Keratinocyte (primary cell): ENCODE measurements around the gene C6orf47. TPM values are rescaled to one million over a fixed set of nuclear protein-coding genes. Genes with fewer than 3 reads are reported as not detected.

Experiments
- DNase-seq: peaks from one replicate; pipeline ENCODE4 v3.0.0-alpha.2; 2011; ENCODE audit warnings: low read depth, missing footprints, low spot score
- FAIRE-seq: peaks from 2 replicates; lab custom pipeline; 2011; peaks lifted over from hg19 to GRCh38; lab: Jason Lieb, UNC
- H2AFZ ChIP-seq: 2 replicates; pipeline ENCODE4 v1.6.0; 2012; ENCODE audit warnings: low read length, control low read depth, inconsistent platforms; ENCODE audit not compliant: control insufficient read depth
- H3K27ac ChIP-seq: 2 replicates; pipeline ENCODE4 v1.5.1; 2011; ENCODE audit warnings: low read length; ENCODE audit not compliant: control insufficient read depth, insufficient read depth
- H3K27me3 ChIP-seq: 3 replicates; pipeline ENCODE4 v1.6.0; 2011; ENCODE audit warnings: low read length; ENCODE audit not compliant: control insufficient read depth, insufficient read depth; ENCODE audit errors: extremely low read depth
- H3K36me3 ChIP-seq, 2 experiments: 2 replicates in 1 of 2; 3 replicates in 1 of 2; pipeline ENCODE4 v1.5.1; 2011; ENCODE audit warnings: low read length in 2 of 2, mild to moderate bottlenecking in 1 of 2; ENCODE audit not compliant: control insufficient read depth in 2 of 2, insufficient read depth in 2 of 2; ENCODE audit errors: extremely low read depth in 1 of 2
- H3K4me1 ChIP-seq: 3 replicates; pipeline ENCODE4 v1.5.1; 2011; ENCODE audit warnings: low read length; ENCODE audit not compliant: control insufficient read depth, insufficient read depth; ENCODE audit errors: extremely low read depth
- H3K4me2 ChIP-seq: 3 replicates; pipeline ENCODE4 v1.6.0; 2011; ENCODE audit warnings: low read depth, low read length; ENCODE audit not compliant: control insufficient read depth, insufficient read depth; ENCODE audit errors: extremely low read depth
- H3K4me3 ChIP-seq, 3 experiments: fragments of 200-600 bp in 1 of 3; sonication (generic) in 1 of 3; 2 replicates in 2 of 3; 3 replicates in 1 of 3; pipeline ENCODE4 v1.5.1; 2011 to 2016; ENCODE audit warnings: low read length in 3 of 3, mild to moderate bottlenecking in 3 of 3, control low read depth in 2 of 3, inconsistent platforms in 1 of 3, low read depth in 1 of 3, mixed read lengths in 1 of 3, mixed run types in 1 of 3, moderate library complexity in 1 of 3; ENCODE audit not compliant: control insufficient read depth in 2 of 3, insufficient read depth in 2 of 3; ENCODE audit errors: extremely low read depth in 1 of 3
- H3K79me2 ChIP-seq: 2 replicates; pipeline ENCODE4 v1.6.0; 2012; ENCODE audit warnings: low read length; ENCODE audit not compliant: control insufficient read depth, insufficient read depth
- H3K9ac ChIP-seq: 3 replicates; pipeline ENCODE4 v1.6.0; 2011; ENCODE audit warnings: low read length; ENCODE audit not compliant: control insufficient read depth, insufficient read depth; ENCODE audit errors: extremely low read depth
- H3K9me1 ChIP-seq: 3 replicates; pipeline ENCODE4 v1.6.0; 2011; ENCODE audit warnings: low read length; ENCODE audit not compliant: control insufficient read depth, insufficient read depth; ENCODE audit errors: extremely low read depth
- H3K9me3 ChIP-seq: 2 replicates; pipeline ENCODE4 v1.5.1; 2012; ENCODE audit warnings: low read depth, low read length; ENCODE audit not compliant: control insufficient read depth
- H4K20me1 ChIP-seq: 3 replicates; pipeline ENCODE4 v1.6.0; 2011; ENCODE audit warnings: low read length; ENCODE audit not compliant: control insufficient read depth, insufficient read depth; ENCODE audit errors: extremely low read depth
- EZH2 ChIP-seq: IDR thresholded peaks from one replicate; pipeline ENCODE4 v1.6.1; 2012; ENCODE audit warnings: inconsistent platforms, mild to moderate bottlenecking, low read length, moderate library complexity
- dilution Hi-C: fragments of 300-500 bp; cut with MboI; formaldehyde crosslinking; loops from one replicate; pipeline ENCODE4 v1.7.0; 2020; ENCODE audit warnings: low sequenced_read_pairs; ENCODE audit not compliant: extremely low pct_ligation_motif_present
- polyA plus RNA-seq, 5 experiments: library from polyadenylated mRNA; depleted of rRNA in 3 of 5; stranded (reverse) in 3 of 5; stranded (forward) in 1 of 5; unstranded in 1 of 5; fragments of >200 nt; gene quantifications; 1 replicate in 1 of 5; 2 replicates in 3 of 5; 3 replicates in 1 of 5; pipeline versions ENCODE4 v1.2.1 to v1.2.3, GENCODE V29; 2011 to 2012; ENCODE audit warnings: missing spikeins in 2 of 5, low read depth in 1 of 5, low replicate concordance in 1 of 5
- TF ChIP-seq, protein P1 (sequence below), 3 experiments: IDR thresholded peaks in 1 of 3; conservative IDR thresholded peaks in 1 of 3; optimal IDR thresholded peaks in 1 of 3; 2 replicates in 2 of 3; 3 replicates in 1 of 3; pipeline versions ENCODE3 to v1.5.1; 2011; ENCODE audit warnings: low read length in 3 of 3, mild to moderate bottlenecking in 3 of 3, moderate library complexity in 2 of 3, control low read depth in 1 of 3, inconsistent platforms in 1 of 3; ENCODE audit not compliant: insufficient read depth in 2 of 3; ENCODE audit errors: extremely low read depth in 1 of 3

Gene C6orf47
- polyA plus RNA-seq, 1 donor (not counting 4 experiments of a cell fraction or from before 2014, with no cell fraction given): 7.9 TPM

DNA sequence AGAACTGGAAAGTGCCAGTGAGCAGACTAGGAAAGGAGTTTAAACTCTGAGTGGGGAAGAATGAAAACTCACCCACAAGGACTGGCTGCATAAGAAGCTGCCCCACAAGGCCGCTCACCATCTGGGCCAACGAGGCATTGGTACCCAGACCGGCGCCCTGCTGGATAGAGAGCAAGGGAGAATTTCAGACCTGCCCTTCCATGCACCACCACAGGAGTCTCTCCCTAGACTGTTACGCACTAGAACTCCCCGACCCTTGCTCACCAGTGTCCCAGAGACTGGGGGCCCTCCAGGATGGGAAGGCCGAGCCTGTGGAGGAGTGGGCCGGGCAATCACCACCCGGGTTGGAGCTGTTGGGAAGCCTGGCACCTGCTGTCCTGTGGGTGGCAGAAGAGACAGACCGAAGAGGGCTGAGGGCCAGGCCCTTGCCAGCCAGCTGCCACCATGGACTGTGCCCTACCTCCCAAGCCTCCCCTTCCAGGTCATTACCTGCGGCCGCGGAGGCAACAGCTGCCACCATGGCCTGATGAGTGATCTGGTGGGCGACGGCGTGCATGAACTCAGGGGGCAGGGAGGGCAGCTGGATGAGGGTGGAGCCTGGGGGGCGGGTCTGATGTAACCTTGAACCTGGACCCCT is 16.6 kb downstream of the C6orf47 start:
- DNase-seq (no peak), FAIRE-seq (no peak)
- Histone ChIP-seq H3K27ac (no peak overlapping the region), H3K4me2 (no peak overlapping the region), H3K79me2 (peaks cover 5% of the 10 kb centered on the region), H3K4me3 (no peak overlapping the region), H3K4me1 (no peaks in the 10 kb centered on the region), H3K9me3 (no peaks in the 10 kb centered on the region), H4K20me1 (no peaks in the 10 kb centered on the region), H3K27me3 (no peaks in the 10 kb centered on the region), H2AFZ (no peak overlapping the region), H3K36me3 (peaks cover 45 to 65% of the 10 kb centered on the region in 2 experiments), H3K9ac (no peak overlapping the region), H3K9me1 (no peaks in the 10 kb centered on the region)
- dilution Hi-C loops: no loop called here
- TF ChIP-seq EZH2: no peak

DNA sequence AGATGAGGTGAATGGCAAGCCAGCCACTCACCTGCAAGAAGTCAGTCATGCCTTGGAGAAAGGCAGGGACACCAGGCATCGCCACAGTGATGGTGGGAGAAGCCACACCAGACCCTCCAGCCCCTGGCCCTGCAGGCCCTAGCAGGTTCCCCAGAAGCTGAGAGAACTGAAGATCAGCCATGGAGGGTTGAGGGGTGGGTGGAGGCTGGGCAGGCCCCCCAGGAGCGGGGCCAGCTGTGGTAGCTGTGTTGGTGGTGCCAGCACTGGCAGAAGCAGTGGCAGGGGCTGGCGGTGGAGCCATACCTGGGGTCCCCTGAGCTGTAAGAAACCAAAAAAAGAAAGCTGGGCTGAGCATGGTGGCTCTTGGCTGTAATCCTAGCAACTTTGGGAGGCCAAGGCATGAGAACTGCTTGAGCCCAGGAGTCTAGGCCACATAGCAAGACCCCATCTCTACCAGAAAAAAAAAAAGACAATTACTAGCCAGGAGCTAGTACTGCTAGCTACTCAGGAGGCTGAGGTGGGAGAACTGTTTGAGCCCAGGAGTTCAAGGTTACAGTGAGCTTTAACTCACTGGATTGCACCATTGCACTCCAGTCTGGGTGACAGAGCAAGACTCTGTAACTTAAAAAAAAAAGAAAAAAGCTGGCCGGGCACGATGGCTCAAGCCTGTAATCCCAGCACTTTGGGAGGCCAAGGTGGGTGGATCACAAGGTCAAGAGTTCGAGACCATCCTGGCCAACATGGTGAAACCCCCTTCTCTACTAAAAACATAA is 17.6 kb downstream of the C6orf47 start:
- Histone ChIP-seq H3K27ac (no peak overlapping the region), H3K79me2 (no peaks in the 10 kb centered on the region), H4K20me1 (no peaks in the 10 kb centered on the region), H3K27me3 (no peaks in the 10 kb centered on the region), H3K9ac (no peak overlapping the region), H3K9me3 (no peaks in the 10 kb centered on the region), H3K36me3 (peaks cover 42 to 56% of the 10 kb centered on the region in 2 experiments), H3K4me2 (no peak overlapping the region), H2AFZ (no peak overlapping the region), H3K4me1 (no peaks in the 10 kb centered on the region), H3K4me3 (no peak overlapping the region), H3K9me1 (no peaks in the 10 kb centered on the region)
- DNase-seq (no peak), FAIRE-seq (no peak)
- no peak for TF ChIP-seq EZH2
- TF ChIP-seq, protein P1, sequence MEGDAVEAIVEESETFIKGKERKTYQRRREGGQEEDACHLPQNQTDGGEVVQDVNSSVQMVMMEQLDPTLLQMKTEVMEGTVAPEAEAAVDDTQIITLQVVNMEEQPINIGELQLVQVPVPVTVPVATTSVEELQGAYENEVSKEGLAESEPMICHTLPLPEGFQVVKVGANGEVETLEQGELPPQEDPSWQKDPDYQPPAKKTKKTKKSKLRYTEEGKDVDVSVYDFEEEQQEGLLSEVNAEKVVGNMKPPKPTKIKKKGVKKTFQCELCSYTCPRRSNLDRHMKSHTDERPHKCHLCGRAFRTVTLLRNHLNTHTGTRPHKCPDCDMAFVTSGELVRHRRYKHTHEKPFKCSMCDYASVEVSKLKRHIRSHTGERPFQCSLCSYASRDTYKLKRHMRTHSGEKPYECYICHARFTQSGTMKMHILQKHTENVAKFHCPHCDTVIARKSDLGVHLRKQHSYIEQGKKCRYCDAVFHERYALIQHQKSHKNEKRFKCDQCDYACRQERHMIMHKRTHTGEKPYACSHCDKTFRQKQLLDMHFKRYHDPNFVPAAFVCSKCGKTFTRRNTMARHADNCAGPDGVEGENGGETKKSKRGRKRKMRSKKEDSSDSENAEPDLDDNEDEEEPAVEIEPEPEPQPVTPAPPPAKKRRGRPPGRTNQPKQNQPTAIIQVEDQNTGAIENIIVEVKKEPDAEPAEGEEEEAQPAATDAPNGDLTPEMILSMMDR (optimal IDR thresholded peaks at IDR 0.05 in 1 of 3, IDR thresholded peaks at IDR 0.05 in 1 of 3, conservative IDR thresholded peaks at IDR 0.05 in 1 of 3; ENCODE audit: extremely low read depth in 1 of 3, insufficient read depth in 2 of 3, low read length in 3 of 3): no peak
- dilution Hi-C loops: no loop called here
